HG02885 (cell line): ENCODE data around the gene RPA1.

Experiments used
- ATAC-seq: cut with Tn5 transposase; IDR thresholded peaks from one replicate; pipeline ENCODE4 v1.9.1; 2021; ENCODE audit warnings: mild to moderate bottlenecking; ENCODE audit not compliant: unreplicated experiment, poor library complexity

Gene RPA1

GRCh38 chr17:1906662-1907101 is 76.9 kb downstream of the RPA1 start:
- no peak for ATAC-seq

GRCh38 chr17:1907216-1907631 is 77.4 kb downstream of the RPA1 start:
- no peak for ATAC-seq

- ATAC-seq, result no peak
These were observed 78.3 kb downstream of the RPA1 start for GRCh38 chr17:1907909-1908698.

DNA sequence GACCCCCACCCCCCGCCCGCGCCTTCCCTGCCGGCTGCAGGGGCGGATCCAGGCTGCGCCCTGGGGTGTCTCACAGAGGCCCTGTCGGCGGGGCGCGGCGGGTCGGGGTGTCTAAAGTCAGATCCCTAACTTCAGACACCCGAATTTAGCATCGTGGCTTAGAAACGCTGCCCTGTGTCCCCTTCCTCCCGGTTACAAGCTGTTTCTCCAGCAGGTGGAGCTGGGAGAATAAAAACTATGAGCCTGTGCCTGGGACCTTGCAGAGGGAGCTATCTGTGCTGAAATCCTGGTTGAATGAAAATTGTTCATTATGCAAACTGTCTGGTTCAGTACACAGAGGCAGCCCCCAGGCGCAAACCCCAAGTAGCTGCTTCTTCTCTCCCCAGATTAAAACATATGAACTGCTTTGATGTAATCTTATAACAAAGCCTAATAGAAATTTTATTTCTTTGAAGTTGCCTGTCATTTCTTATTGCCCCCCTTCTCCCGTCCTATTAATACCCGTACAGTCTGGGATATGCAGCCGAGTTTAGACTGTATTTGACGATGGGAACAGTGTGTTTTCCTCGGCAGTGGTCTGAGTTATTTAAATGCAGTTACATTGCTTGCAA is 79.0 kb downstream of the RPA1 start:
- ATAC-seq, result no peak

GRCh38 chr17:1909985-1910384 is 80.2 kb downstream of the RPA1 start:
- ATAC-seq, result no peak

GRCh38 chr17:1912146-1912545 is 82.3 kb downstream of the RPA1 start:
- ATAC-seq, result no peak

DNA sequence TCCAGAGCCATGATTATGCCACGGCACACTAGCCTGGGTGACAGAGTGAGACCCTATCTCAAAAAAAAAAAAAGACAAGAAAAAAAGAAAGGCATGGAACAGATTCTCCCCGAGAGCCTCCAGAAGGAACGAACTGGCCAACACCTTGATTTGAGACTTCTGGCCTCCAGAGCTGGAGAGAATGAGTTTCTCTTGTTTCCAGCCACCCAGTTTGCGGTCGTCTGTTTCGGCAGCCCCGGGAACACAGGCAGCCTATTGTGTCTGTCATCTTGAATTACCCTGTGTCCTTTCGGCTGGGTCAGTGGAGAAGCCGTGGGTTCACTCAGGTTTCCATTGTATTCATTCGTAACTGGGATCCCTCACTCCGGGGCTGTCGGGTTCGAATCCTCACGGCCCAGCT is 83.9 kb downstream of the RPA1 start:
- ATAC-seq, result no peak

DNA sequence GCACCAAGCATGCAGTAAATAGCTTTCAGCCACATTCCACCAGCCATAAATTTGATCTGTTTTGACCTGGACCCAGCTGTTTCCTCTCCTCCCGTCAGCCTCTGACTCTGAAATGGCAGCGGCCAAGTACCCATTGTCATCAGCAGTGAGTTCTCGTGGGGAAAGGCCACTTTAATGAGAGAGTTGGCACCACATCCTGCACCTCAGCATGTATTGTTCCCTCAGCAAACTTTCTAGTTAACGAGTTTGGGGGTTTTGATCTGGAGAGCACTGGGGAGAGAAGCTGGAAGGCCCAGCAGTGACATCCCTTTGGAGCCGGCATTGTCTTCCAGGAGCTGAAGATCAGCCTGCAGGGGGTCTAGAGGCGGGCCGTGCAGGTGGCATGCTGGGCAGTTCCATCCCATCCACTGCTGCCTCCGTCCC is 84.9 kb downstream of the RPA1 start:
- no peak for ATAC-seq

- ATAC-seq, result no peak
These were observed 86.1 kb downstream of the RPA1 start for GRCh38 chr17:1915889-1916288.

GRCh38 chr17:1916316-1916715 is 86.5 kb downstream of the RPA1 start:
- no peak for ATAC-seq

GRCh38 chr17:1916963-1917715 is 87.3 kb downstream of the RPA1 start:
- no peak for ATAC-seq

GRCh38 chr17:1918346-1919162 is 88.7 kb downstream of the RPA1 start:
- no peak for ATAC-seq

GRCh38 chr17:1919201-1919600 is 89.4 kb downstream of the RPA1 start:
- no peak for ATAC-seq

GRCh38 chr17:1920948-1921351 is 91.1 kb downstream of the RPA1 start:
- no peak for ATAC-seq

GRCh38 chr17:1928976-1929375 is 99.2 kb downstream of the RPA1 start:
- ATAC-seq, result no peak

DNA sequence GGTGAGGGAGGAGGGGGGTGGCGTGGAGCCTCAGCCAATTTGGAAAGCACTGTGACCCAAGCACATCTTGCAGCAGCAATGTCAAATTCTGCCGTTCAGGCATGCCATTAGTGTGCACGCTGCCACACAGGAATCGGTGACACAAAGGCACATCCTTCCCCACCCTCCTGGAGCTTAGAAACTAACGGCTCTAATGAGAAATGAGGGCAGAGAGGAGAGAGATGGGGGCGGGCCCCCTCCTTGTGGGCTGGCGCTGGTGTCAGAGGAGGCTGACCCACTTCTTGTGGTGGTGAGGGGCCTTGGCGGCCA is 100.5 kb downstream of the RPA1 start:
- no peak for ATAC-seq

DNA sequence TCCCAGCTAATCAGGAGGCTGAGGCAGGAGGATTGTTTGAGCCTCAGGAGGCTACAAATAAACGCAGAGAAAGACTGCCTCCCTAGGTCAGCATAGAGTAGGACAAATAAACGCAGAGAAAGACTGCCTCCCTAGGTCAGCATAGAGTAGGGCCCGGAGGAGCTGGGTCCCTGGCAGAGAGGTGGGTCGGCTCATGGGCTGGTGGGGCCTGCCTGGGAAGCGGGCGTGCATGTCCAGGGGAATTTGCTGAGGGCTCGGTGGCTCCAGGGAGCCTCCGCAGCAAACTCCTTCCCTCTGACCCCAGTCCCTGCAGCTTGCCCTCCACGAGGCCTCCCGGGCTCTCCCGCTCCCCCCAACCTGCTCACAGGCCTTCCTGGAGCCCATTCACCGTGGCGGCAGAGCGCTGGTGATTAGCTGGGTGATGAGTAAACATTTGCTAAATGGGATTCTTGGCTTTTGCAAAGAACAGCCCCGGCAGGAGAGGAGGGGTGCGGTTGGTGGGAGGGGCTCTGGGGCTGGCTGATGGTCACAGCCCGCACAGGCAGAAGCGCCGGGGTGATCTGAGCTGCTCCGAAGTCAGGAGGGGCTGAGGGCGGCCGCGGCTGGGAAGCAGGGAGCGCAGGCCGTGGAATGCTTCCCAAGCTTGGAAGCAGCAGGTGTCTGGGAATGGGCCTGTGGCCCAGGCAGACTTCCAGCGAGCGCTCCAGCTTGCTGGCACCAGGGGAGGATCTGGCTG is 102.2 kb downstream of the RPA1 start:
- ATAC-seq, result no peak

GRCh38 chr17:1933875-1934715 is 104.3 kb downstream of the RPA1 start:
- ATAC-seq, result no peak

DNA sequence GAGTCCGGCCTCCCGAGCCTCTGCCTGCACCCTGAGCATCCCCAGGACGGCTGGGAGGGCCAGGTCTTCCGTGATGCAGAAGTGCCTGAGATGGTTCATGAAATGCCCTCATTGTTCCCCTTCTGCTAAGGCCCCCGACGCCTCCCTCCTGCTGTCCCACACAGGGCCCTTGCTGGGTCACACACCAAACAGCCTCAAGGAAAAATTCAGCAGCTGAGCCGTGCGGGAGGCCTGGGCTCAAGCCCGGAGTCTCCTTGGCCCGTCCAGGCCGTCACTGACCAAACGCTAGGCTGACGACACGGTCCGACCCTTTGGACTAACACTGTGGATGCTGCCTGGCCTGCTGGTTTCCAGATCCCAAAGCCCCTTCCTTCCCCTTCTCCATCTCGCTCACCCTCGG is 105.1 kb downstream of the RPA1 start:
- no peak for ATAC-seq
